Omental fat pad (tissue), 4 donors: ENCODE data around the gene LRRC8C. TPM values are rescaled to one million over a fixed set of nuclear protein-coding genes. Genes with fewer than 3 reads are reported as not detected.
"Not testable (repeated sequence)": the region's sequence is repeated elsewhere in the genome, so short reads cannot be mapped to it uniquely, and the experiment has no call there.

Source experiments
- ATAC-seq: fragments of 150-250 bp; one replicate; pipeline ENCODE4 v1.9.1; 2016; ENCODE audit warnings: mild to moderate bottlenecking, moderate library complexity; ENCODE audit not compliant: low FRiP score
- DNase-seq: peaks from one replicate; pipeline ENCODE4 v3.0.0-alpha.2; 2019; ENCODE audit warnings: low spot score
- CTCF ChIP-seq, 3 donors: fragments of 450-650 bp; IDR thresholded peaks; one replicate each; pipeline ENCODE4 v1.5.1; 2016 to 2017; ENCODE audit warnings: antibody characterized with exemption in 3 of 3, mild to moderate bottlenecking in 3 of 3, moderate library complexity in 2 of 3
- total RNA-seq, 4 donors: library from RNA; depleted of rRNA; stranded (reverse); fragments of >200 nt; gene quantifications; one replicate each; pipeline ENCODE4 v1.1.0, GENCODE V29; 2016

LRRC8C gene
- total RNA-seq, 4 donors from 2014 or later: 10.9 to 39.4 (median 19.3) TPM

- TF ChIP-seq CTCF (IDR thresholded peaks at IDR 0.05): no peak
- ATAC-seq (no peak), DNase-seq (no peak)
Observed at GRCh38 chr1:89703469-89703868, 70.5 kb downstream of the LRRC8C start.

DNA sequence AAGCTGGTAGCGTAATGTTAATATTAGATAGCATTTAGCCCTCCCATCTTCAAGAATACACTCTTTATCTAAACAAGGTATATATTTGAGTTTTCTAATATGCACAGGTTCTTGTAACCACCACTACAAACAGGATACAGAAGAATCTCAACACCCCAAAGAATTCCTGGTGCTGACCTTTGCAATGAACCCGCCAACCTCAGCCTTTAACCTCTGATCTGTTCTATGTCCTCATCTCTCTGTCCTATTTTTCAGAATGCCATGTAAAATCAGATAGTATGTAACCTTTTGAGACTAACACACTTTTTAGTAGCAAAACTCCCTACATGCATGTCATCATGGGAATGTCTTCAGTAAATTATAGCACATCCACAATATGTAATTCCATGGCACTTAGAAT, 71.1 kb downstream of the LRRC8C start:
- TF ChIP-seq CTCF (IDR thresholded peaks at IDR 0.05): no peak
- DNase-seq: no peak
- ATAC-seq: no peak

DNA sequence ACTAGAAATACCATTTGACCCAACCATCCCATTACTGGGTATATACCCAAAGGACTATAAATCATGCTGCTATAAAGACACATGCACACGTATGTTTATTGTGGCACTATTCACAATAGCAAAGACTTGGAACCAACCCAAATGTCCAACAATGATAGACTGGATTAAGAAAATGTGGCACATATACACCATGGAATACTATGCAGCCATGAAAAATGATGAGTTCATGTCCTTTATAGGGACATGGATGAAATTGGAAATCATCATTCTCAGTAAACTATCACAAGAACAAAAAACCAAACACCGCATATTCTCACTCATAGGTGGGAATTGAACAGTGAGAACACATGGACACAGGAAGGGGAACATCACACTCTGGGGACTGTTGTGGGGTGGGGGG, 72.0 kb downstream of the LRRC8C start:
- not testable (repeated sequence) for DNase-seq, ATAC-seq

- no peak for ATAC-seq
- no peak for DNase-seq
- no peak for TF ChIP-seq CTCF (IDR thresholded peaks at IDR 0.05)
Observed at GRCh38 chr1:89705901-89706699, 73.2 kb downstream of the LRRC8C start.

- TF ChIP-seq CTCF (IDR thresholded peaks at IDR 0.05): no peak
- ATAC-seq (no peak), DNase-seq (no peak)
Observed at GRCh38 chr1:89706700-89707012, 73.7 kb downstream of the LRRC8C start.

DNA sequence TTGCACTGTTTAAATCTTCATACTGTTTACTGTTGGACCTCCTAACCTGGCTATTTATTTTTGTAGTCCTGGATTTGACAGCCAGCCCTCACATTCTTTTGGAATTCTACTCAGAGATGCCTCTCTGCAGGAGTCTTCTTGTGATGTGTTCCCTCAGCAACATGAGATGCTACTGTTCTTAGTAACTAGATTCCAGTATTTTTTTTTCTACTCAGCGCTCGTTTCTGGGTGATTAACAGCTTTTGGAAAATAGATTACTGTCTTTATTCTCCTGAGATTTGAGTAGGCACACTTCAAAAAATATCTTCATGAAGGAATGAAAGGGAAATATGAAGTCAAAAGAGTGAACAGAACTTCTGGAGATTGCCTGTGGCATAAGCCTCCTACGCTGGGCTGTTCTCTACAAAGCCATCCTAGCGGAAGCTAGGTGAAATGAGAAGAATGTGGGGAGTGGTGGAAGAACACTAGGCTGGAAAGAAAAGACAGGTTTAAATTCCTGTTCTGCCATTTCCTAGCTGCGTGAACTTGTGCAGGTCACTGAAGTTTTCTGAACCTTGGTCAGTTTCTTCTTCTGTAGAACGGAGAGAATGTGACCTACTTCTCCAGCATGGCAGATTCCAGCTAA, 75.9 kb downstream of the LRRC8C start:
- no peak for TF ChIP-seq CTCF (IDR thresholded peaks at IDR 0.05)
- ATAC-seq (no peak), DNase-seq (no peak)

GRCh38 chr1:89710498-89711139, 77.7 kb downstream of the LRRC8C start:
- ATAC-seq (no peak), DNase-seq (no peak)
- no peak for TF ChIP-seq CTCF (IDR thresholded peaks at IDR 0.05)
